SJSA1 (cell line): ENCODE measurements around the gene TAF6L. TPM values are rescaled to one million over a fixed set of nuclear protein-coding genes. Genes with fewer than 3 reads are reported as not detected.

Experiments
- DNase-seq, 2 experiments: peaks; one replicate each; pipeline ENCODE4 v3.0.0-alpha.2; 2015 to 2020; ENCODE audit warnings: low spot score in 2 of 2, low read depth in 1 of 2
- H3K27ac ChIP-seq: fragments of 250-450 bp; sonication (Bioruptor Pico); 2 replicates; pipeline ENCODE4 v1.5.1; 2020; ENCODE audit warnings: mild to moderate bottlenecking, moderate library complexity
- H3K27me3 ChIP-seq: fragments of 250-450 bp; sonication (Bioruptor Pico); replicated peaks from 2 replicates; pipeline ENCODE4 v1.5.1; 2020; ENCODE audit warnings: mild to moderate bottlenecking, moderate library complexity
- H3K36me3 ChIP-seq: fragments of 250-450 bp; sonication (Bioruptor Pico); 2 replicates; pipeline ENCODE4 v1.5.1; 2020; ENCODE audit warnings: mild to moderate bottlenecking
- H3K4me1 ChIP-seq: fragments of 250-450 bp; sonication (Bioruptor Pico); replicated peaks from 2 replicates; pipeline ENCODE4 v1.6.1; 2021; ENCODE audit warnings: mild to moderate bottlenecking
- H3K4me3 ChIP-seq: fragments of 250-450 bp; sonication (Bioruptor Pico); 2 replicates; pipeline ENCODE4 v1.5.1; 2020; ENCODE audit warnings: mild to moderate bottlenecking
- H3K9me3 ChIP-seq: fragments of 250-450 bp; sonication (Bioruptor Pico); replicated peaks from 2 replicates; pipeline ENCODE4 v1.5.1; 2020; ENCODE audit warnings: mild to moderate bottlenecking
- total RNA-seq: library from RNA; depleted of rRNA; stranded (reverse); fragments of >200 nt; shearing (Covaris generic); gene quantifications from 2 replicates; pipeline ENCODE4 v1.2.3, GENCODE V29; 2014

TAF6L gene
- total RNA-seq, 1 experiment from 2014 or later, result 28.9 TPM

GRCh38 chr11:62778441-62778840 lies 7.2 kb downstream of the TAF6L start:
- Histone ChIP-seq H3K27ac (no peak overlapping the region), H3K9me3 (no peaks in the 10 kb centered on the region), H3K4me3 (no peak overlapping the region), H3K4me1 (no peaks in the 10 kb centered on the region), H3K36me3 (peaks cover 78% of the 10 kb centered on the region), H3K27me3 (no peaks in the 10 kb centered on the region)
- no peak for DNase-seq

DNA sequence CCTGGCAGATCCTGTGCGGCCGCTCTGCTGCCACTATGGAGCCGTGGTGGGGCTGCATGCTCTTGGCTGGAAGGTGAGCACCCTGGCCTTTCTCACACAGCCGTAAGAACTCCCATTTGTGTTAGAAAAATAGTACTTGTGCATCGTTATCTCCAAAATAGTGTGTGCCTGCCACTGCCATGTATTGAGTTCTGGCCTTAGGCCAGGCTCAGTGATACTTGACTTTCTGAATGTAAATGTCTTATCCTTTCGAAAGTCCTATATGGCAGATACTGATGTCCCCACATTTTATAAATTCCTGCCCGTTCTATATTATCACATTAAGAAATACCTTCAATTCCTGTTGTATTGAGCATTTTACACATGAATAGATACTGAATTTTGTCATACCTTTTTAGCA lies 11.6 kb downstream of the TAF6L start:
- Histone ChIP-seq H3K9me3 (0 out of 2 replicates have a peak, but pooled peaks cover 2% of the 10 kb centered on the region), H3K4me3 (no peak overlapping the region), H3K27me3 (no peaks in the 10 kb centered on the region), H3K4me1 (peaks cover 14% of the 10 kb centered on the region), H3K27ac (no peak overlapping the region), H3K36me3 (peaks cover 72% of the 10 kb centered on the region)
- no peak for DNase-seq

- DNase-seq, result peak; percentile 93 to 97
- Histone ChIP-seq H3K27me3 (no peaks in the 10 kb centered on the region), H3K4me3 (peak overlapping the region; percentile 79), H3K9me3 (0 out of 2 replicates have a peak, but pooled peaks cover 2% of the 10 kb centered on the region), H3K27ac (peak overlapping the region; percentile 44), H3K4me1 (peaks cover 25% of the 10 kb centered on the region), H3K36me3 (peaks cover 81% of the 10 kb centered on the region)
These were observed 15.3 kb downstream of the TAF6L start for GRCh38 chr11:62786318-62787004.

- Histone ChIP-seq H3K36me3 (peaks cover 81% of the 10 kb centered on the region), H3K9me3 (0 out of 2 replicates have a peak, but pooled peaks cover 2% of the 10 kb centered on the region), H3K27me3 (no peaks in the 10 kb centered on the region), H3K4me1 (peaks cover 28% of the 10 kb centered on the region), H3K27ac (peak within 1 kb of the TSS; percentile 44), H3K4me3 (peak within 1 kb of the TSS; percentile 79)
- DNase-seq, result peak; percentile 98 to 100
These were observed 16.0 kb downstream of the TAF6L start, which contains the start of gene TMEM179B for GRCh38 chr11:62787005-62787759. TMEM179B (plus strand) TSS chr11:62787402; CDS start chr11:62787432, 30 bp downstream.

GRCh38 chr11:62788991-62789390 lies 17.8 kb downstream of the TAF6L start:
- DNase-seq, result no peak
- peaks cover 31% of the 10 kb centered on the region for H3K4me1 ChIP-seq
- H3K9me3 ChIP-seq, result 0 out of 2 replicates have a peak, but pooled peaks cover 2% of the 10 kb centered on the region
- no peak overlapping the region for H3K27ac ChIP-seq
- no peak overlapping the region for H3K4me3 ChIP-seq
- no peaks in the 10 kb centered on the region for H3K27me3 ChIP-seq
- peaks cover 87% of the 10 kb centered on the region for H3K36me3 ChIP-seq

- no peak overlapping the region for H3K4me3 ChIP-seq
- H3K36me3 ChIP-seq, result peaks cover 89% of the 10 kb centered on the region
- H3K27ac ChIP-seq, result no peak overlapping the region
- DNase-seq, result no peak
- 0 out of 2 replicates have a peak, but pooled peaks cover 2% of the 10 kb centered on the region for H3K9me3 ChIP-seq
- H3K27me3 ChIP-seq, result no peaks in the 10 kb centered on the region
- peaks cover 31% of the 10 kb centered on the region for H3K4me1 ChIP-seq
These were observed 18.4 kb downstream of the TAF6L start for GRCh38 chr11:62789576-62789975.

- Histone ChIP-seq H3K36me3 (peaks cover 95% of the 10 kb centered on the region), H3K4me1 (peaks cover 21% of the 10 kb centered on the region), H3K4me3 (peak within 1 kb of the TSS; percentile 84), H3K27me3 (no peaks in the 10 kb centered on the region), H3K9me3 (0 out of 2 replicates have a peak, but pooled peaks cover 1% of the 10 kb centered on the region), H3K27ac (peak within 1 kb of the TSS; percentile 56)
- DNase-seq, result peak; percentile 90 to 93
These were observed 20.5 kb downstream of the TAF6L start, which contains the start of gene TMEM223 for GRCh38 chr11:62791501-62792201. TMEM223 (minus strand) TSS chr11:62792006; CDS start chr11:62791994, 12 bp downstream.

- H3K27ac ChIP-seq, result no peak overlapping the region
These were observed 21.0 kb downstream of the TAF6L start for GRCh38 chr11:62792202-62792575.

GRCh38 chr11:62794201-62794775 lies 23.1 kb downstream of the TAF6L start:
- DNase-seq, result no peak
- Histone ChIP-seq H3K27me3 (no peaks in the 10 kb centered on the region), H3K36me3 (peaks cover 95% of the 10 kb centered on the region), H3K4me1 (peaks cover 10% of the 10 kb centered on the region), H3K9me3 (no peaks in the 10 kb centered on the region), H3K4me3 (no peak overlapping the region), H3K27ac (no peak overlapping the region)

More at GRCh38 chr11:62792202-62792575, 21.0 kb downstream of the TAF6L start:
- peaks cover 18% of the 10 kb centered on the region for H3K4me1 ChIP-seq
- H3K36me3 ChIP-seq, result peaks cover 95% of the 10 kb centered on the region
- H3K4me3 ChIP-seq, result peak overlapping the region; percentile 84
- H3K27me3 ChIP-seq, result no peaks in the 10 kb centered on the region
- DNase-seq, result no peak
- H3K9me3 ChIP-seq, result no peaks in the 10 kb centered on the region

- no peaks in the 10 kb centered on the region for H3K9me3 ChIP-seq
- H3K27ac ChIP-seq, result no peak overlapping the region
- H3K27me3 ChIP-seq, result no peaks in the 10 kb centered on the region
- peaks cover 6% of the 10 kb centered on the region for H3K4me1 ChIP-seq
- peaks cover 98% of the 10 kb centered on the region for H3K36me3 ChIP-seq
- no peak for DNase-seq
- H3K4me3 ChIP-seq, result no peak overlapping the region
These were observed 25.1 kb downstream of the TAF6L start for GRCh38 chr11:62796281-62796680.

DNA sequence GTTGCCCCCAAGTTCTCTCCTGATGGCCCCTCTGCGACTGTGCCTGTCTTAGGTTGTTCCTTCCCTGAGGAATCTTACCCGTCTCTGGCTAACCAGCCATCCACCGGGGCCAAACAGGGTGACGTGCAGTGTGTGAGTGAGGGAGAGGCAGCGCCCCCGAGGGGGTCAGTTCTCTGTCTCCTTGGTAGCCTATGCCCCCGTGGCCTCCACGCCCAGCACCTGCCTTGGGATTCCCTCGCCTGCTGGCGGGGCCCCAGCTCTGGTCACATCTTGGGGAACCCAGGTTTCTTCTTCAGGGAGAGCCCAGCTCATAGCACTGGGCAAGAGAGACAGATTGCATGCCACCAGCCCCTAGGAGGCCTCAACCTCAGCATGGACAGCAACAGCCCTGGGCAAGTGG lies 28.3 kb downstream of the TAF6L start:
- Histone ChIP-seq H3K36me3 (peaks cover 98% of the 10 kb centered on the region), H3K4me1 (peaks cover 9% of the 10 kb centered on the region), H3K4me3 (no peak overlapping the region), H3K27me3 (no peaks in the 10 kb centered on the region), H3K9me3 (no peaks in the 10 kb centered on the region), H3K27ac (no peak overlapping the region)
- DNase-seq, result no peak

- Histone ChIP-seq H3K27me3 (no peaks in the 10 kb centered on the region), H3K4me3 (no peak overlapping the region), H3K36me3 (peaks cover 86% of the 10 kb centered on the region), H3K9me3 (no peaks in the 10 kb centered on the region), H3K4me1 (peaks cover 12% of the 10 kb centered on the region), H3K27ac (no peak overlapping the region)
- DNase-seq, result no peak
These were observed 29.9 kb downstream of the TAF6L start for GRCh38 chr11:62801071-62801470.
